ENCODE measurements around the gene LINC00237.

Gene LINC00237

GRCh38 chr20:21046413-21047070 is 59.6 kb downstream of the LINC00237 start:
- no peak for DNase-seq

Data from activated effector memory CD4-positive, alpha-beta T cell treated with anti-CD3 and anti-CD28 coated beads, Interleukin-2, amount 50 U/mL, for 16 hours (primary cell).